ENCODE results near the gene MVB12B. TPM values are rescaled to one million over a fixed set of nuclear protein-coding genes. Genes with fewer than 3 reads are reported as not detected.

The MVB12B gene
- polyA plus RNA-seq, 1 donor from 2014 or later, result 39.5 TPM

DNA sequence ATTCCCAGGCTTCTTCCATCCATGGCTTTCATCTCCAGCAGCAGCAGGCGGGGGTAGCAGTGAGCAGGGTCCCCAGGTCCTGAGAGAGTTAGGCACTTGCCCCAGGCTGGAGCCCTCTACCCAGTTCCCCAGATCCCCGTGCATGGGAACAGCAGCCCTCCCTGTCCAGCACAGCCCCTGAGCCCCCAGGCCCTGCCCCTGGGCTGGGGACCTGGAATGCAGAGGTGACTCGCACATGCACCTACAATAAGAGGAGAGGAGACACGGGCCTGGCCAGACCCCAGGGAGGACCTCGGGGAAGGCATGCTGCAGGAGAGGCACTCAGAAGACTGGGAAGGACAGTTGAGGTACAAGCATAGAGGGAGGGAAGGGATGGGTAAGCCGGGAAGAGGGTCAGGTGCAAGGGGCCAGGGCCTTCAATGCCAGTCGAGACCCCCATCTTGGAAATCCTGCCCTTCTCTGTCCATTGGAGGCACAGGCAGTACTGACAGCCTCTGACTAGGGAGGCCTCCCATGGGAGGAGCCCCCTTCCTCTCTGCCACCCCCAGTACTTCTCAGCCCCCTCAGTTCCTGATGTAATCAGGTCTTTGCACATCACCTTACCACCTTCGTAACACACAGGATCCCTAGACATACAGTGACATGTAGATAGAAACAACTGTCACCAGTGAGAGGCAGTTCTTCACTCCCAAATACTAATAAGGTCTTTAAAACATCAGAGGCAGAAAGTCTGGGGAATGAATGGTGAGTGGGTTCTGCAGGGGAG, 151.8 kb downstream of the MVB12B start:
- no peaks in the 10 kb centered on the region for H3K36me3 ChIP-seq (ENCODE audit: insufficient read depth, low read length)
- H3K9me3 ChIP-seq (ENCODE audit: low read length), result no peaks in the 10 kb centered on the region
- H2AFZ ChIP-seq (ENCODE audit: low read depth, low read length), result no peak overlapping the region
- peak overlapping the region; percentile 12 for H3K9ac ChIP-seq (ENCODE audit: low read length)
- no peaks in the 10 kb centered on the region for H4K20me1 ChIP-seq (ENCODE audit: insufficient read depth)
- H3K9me2 ChIP-seq (ENCODE audit: insufficient read depth, low read length), result no peaks in the 10 kb centered on the region
- no peak overlapping the region for H3K4me2 ChIP-seq (ENCODE audit: low read length)
- peaks cover 3% of the 10 kb centered on the region for H3F3A ChIP-seq (ENCODE audit: insufficient read depth, low read length, poor library complexity, severe bottlenecking)
- H3K4me3 ChIP-seq (ENCODE audit: low read length), result no peak overlapping the region
- TF ChIP-seq POLR2AphosphoS5 (IDR thresholded peaks at IDR 0.05) (no peak), EP300 (conservative IDR thresholded peaks at IDR 0.05; ENCODE audit: poor library complexity, severe bottlenecking) (peak; percentile 17)
- no peaks in the 10 kb centered on the region for H3K79me2 ChIP-seq (replicated peaks; ENCODE audit: insufficient read depth, low read length)
- H3K27me3 ChIP-seq (ENCODE audit: insufficient read depth, low read depth, low read length), result no peaks in the 10 kb centered on the region
- H3K27ac ChIP-seq (ENCODE audit: low read length), result peak overlapping the region; percentile 53

DNA sequence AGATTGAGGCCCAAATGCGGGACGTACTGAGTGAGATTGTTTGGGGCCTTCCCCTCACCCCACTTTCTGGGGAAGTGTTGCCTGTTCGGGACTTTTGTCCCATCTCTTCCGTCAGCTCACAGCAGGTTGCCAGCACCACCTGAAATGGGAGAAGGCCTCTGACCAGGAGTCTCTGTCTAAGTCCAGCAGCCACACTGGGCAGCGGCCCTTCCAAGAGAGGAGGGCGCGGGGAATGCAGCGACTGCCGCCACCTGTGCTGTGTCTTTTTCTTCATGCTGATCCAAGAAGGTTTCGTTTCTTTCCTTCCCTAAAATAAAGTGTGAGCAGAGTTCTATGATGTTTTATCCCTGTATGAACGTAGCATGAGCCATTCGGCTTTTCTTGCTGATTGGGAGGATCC, 152.9 kb downstream of the MVB12B start:
- no peak overlapping the region for H2AFZ ChIP-seq (ENCODE audit: low read depth, low read length)
- TF ChIP-seq RAD21 (conservative IDR thresholded peaks at IDR 0.05) (no peak), EP300 (conservative IDR thresholded peaks at IDR 0.05; ENCODE audit: poor library complexity, severe bottlenecking) (no peak), EZH2 (IDR thresholded peaks at IDR 0.05; ENCODE audit: borderline replicate concordance, insufficient read depth, low read length, poor library complexity, severe bottlenecking) (no peak)
- H3K4me3 ChIP-seq (ENCODE audit: low read length), result no peak overlapping the region
- no peak overlapping the region for H3K9ac ChIP-seq (ENCODE audit: low read length)
- H3K9me2 ChIP-seq (ENCODE audit: insufficient read depth, low read length), result no peaks in the 10 kb centered on the region
- H4K20me1 ChIP-seq (ENCODE audit: insufficient read depth), result no peaks in the 10 kb centered on the region
- no peaks in the 10 kb centered on the region for H3K36me3 ChIP-seq (ENCODE audit: insufficient read depth, low read length)
- no peak overlapping the region for H3K4me2 ChIP-seq (ENCODE audit: low read length)
- no peaks in the 10 kb centered on the region for H3K9me3 ChIP-seq (ENCODE audit: low read length)
- H3K27me3 ChIP-seq (ENCODE audit: insufficient read depth, low read depth, low read length), result no peaks in the 10 kb centered on the region
- peaks cover 3% of the 10 kb centered on the region for H3F3A ChIP-seq (ENCODE audit: insufficient read depth, low read length, poor library complexity, severe bottlenecking)
- no peak overlapping the region for H3K27ac ChIP-seq (ENCODE audit: low read length)
- H3K79me2 ChIP-seq (replicated peaks; ENCODE audit: insufficient read depth, low read length), result no peaks in the 10 kb centered on the region

DNA sequence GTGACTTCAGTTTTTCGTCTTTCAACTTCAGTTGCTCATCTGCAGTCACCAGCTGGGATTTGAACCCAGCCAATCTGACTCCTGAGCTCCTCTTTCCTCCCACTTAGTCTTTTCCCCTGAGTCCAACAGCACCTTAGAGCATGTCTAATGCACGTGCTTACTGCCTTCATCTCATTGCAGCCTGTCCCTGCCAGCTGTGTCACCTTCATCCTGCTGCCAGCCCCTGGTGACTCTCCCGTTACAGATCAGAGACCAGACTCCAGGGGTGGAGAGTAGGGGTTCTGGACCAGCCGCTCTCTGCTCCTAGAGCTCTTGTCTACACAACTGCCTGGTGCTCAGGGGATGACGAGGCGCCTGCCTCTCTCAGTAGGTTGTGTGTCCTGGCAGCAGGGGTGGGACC, 154.2 kb downstream of the MVB12B start:
- Histone ChIP-seq H2AFZ (ENCODE audit: low read depth, low read length) (no peak overlapping the region), H3F3A (ENCODE audit: insufficient read depth, low read length, poor library complexity, severe bottlenecking) (peaks cover 3% of the 10 kb centered on the region), H3K36me3 (ENCODE audit: insufficient read depth, low read length) (no peaks in the 10 kb centered on the region), H3K79me2 (replicated peaks; ENCODE audit: insufficient read depth, low read length) (no peaks in the 10 kb centered on the region), H4K20me1 (ENCODE audit: insufficient read depth) (no peaks in the 10 kb centered on the region), H3K27ac (ENCODE audit: low read length) (no peak overlapping the region), H3K27me3 (ENCODE audit: insufficient read depth, low read depth, low read length) (no peaks in the 10 kb centered on the region), H3K9ac (ENCODE audit: low read length) (no peak overlapping the region), H3K4me2 (ENCODE audit: low read length) (no peak overlapping the region), H3K9me2 (ENCODE audit: insufficient read depth, low read length) (no peaks in the 10 kb centered on the region), H3K4me3 (ENCODE audit: low read length) (no peak overlapping the region), H3K9me3 (ENCODE audit: low read length) (no peaks in the 10 kb centered on the region)
- TF ChIP-seq SMC3 (conservative IDR thresholded peaks at IDR 0.05; ENCODE audit: poor library complexity) (no peak), EZH2 (IDR thresholded peaks at IDR 0.05; ENCODE audit: borderline replicate concordance, insufficient read depth, low read length, poor library complexity, severe bottlenecking) (no peak), POLR2AphosphoS5 (IDR thresholded peaks at IDR 0.05) (no peak), MXI1 (conservative IDR thresholded peaks at IDR 0.05; ENCODE audit: poor library complexity, severe bottlenecking) (no peak), EP300 (conservative IDR thresholded peaks at IDR 0.05; ENCODE audit: poor library complexity, severe bottlenecking) (no peak), RAD21 (conservative IDR thresholded peaks at IDR 0.05) (no peak), TAF1 (IDR thresholded peaks at IDR 0.05; ENCODE audit: low read depth) (no peak)
- TF ChIP-seq, protein P1, sequence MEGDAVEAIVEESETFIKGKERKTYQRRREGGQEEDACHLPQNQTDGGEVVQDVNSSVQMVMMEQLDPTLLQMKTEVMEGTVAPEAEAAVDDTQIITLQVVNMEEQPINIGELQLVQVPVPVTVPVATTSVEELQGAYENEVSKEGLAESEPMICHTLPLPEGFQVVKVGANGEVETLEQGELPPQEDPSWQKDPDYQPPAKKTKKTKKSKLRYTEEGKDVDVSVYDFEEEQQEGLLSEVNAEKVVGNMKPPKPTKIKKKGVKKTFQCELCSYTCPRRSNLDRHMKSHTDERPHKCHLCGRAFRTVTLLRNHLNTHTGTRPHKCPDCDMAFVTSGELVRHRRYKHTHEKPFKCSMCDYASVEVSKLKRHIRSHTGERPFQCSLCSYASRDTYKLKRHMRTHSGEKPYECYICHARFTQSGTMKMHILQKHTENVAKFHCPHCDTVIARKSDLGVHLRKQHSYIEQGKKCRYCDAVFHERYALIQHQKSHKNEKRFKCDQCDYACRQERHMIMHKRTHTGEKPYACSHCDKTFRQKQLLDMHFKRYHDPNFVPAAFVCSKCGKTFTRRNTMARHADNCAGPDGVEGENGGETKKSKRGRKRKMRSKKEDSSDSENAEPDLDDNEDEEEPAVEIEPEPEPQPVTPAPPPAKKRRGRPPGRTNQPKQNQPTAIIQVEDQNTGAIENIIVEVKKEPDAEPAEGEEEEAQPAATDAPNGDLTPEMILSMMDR (IDR thresholded peaks at IDR 0.05; ENCODE audit: poor library complexity, severe bottlenecking), result no peak
- TF ChIP-seq, protein P2, sequence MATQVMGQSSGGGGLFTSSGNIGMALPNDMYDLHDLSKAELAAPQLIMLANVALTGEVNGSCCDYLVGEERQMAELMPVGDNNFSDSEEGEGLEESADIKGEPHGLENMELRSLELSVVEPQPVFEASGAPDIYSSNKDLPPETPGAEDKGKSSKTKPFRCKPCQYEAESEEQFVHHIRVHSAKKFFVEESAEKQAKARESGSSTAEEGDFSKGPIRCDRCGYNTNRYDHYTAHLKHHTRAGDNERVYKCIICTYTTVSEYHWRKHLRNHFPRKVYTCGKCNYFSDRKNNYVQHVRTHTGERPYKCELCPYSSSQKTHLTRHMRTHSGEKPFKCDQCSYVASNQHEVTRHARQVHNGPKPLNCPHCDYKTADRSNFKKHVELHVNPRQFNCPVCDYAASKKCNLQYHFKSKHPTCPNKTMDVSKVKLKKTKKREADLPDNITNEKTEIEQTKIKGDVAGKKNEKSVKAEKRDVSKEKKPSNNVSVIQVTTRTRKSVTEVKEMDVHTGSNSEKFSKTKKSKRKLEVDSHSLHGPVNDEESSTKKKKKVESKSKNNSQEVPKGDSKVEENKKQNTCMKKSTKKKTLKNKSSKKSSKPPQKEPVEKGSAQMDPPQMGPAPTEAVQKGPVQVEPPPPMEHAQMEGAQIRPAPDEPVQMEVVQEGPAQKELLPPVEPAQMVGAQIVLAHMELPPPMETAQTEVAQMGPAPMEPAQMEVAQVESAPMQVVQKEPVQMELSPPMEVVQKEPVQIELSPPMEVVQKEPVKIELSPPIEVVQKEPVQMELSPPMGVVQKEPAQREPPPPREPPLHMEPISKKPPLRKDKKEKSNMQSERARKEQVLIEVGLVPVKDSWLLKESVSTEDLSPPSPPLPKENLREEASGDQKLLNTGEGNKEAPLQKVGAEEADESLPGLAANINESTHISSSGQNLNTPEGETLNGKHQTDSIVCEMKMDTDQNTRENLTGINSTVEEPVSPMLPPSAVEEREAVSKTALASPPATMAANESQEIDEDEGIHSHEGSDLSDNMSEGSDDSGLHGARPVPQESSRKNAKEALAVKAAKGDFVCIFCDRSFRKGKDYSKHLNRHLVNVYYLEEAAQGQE (IDR thresholded peaks at IDR 0.05; ENCODE audit: borderline replicate concordance), result no peak
